Ramos (cell line): ENCODE results near the gene RANBP1.
"Not testable (repeated sequence)": the region's sequence is repeated elsewhere in the genome, so short reads cannot be mapped to it uniquely, and the experiment has no call there.

ENCODE experiments used
- in situ Hi-C: fragments of 300-500 bp; cut with MboI; formaldehyde crosslinking; loops from one replicate; pipeline ENCODE4 v1.14.3; 2022; ENCODE audit warnings: low sequenced_read_pairs; ENCODE audit not compliant: unreplicated experiment

The RANBP1 gene

DNA sequence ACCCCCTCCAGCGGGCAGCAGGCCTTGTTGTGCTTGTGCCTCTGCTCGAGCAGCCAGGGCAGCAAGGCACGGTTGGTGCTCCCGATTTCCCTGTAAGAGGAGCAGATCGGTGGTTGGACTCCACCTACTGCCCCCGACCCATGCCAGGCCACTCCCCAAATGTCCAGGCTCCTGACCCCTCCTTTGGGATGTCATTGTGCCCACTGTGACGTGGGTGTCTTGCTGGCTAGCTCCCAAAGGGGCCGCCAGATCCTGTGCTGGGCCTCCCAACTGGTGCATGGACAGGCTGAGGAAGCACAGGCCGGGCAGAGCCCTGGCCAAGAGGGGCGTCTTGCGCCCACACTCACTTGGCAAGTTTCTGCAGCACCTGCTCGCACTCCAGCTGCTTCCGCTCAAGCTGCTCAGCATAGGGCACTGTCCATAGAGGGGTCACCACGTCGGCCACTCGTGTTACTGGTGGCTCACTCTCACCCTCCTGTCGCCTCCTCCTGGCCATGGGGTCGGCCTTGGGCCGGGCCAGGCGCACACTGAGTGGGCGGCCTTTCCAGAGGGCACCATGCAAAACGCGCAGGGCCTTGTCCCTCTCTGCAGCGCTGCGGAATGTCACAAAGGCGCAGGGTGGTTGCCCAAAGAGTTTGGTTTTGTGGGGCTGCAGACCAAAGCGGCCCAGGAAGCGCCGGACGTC is at the start of gene RANBP1:
TSS of gene RANBP1 (plus strand) at position 414 of the 685 bp plus-strand sequence. CDS start at position 495, 81 bp downstream.
- in situ Hi-C loops: loop anchor here (5.0 kb wide), 1 partner anchor 144 kb away; no protein-coding TSS in a partner anchor

GRCh38 chr22:20066617-20067383 is 49.1 kb upstream of the RANBP1 start:
- in situ Hi-C loops: no loop called here

GRCh38 chr22:20067384-20067682 is 48.6 kb upstream of the RANBP1 start:
- in situ Hi-C loops: not testable (repeated sequence)

- in situ Hi-C loops: no loop called here
Measured at GRCh38 chr22:20068640-20069039, 47.3 kb upstream of the RANBP1 start.

DNA sequence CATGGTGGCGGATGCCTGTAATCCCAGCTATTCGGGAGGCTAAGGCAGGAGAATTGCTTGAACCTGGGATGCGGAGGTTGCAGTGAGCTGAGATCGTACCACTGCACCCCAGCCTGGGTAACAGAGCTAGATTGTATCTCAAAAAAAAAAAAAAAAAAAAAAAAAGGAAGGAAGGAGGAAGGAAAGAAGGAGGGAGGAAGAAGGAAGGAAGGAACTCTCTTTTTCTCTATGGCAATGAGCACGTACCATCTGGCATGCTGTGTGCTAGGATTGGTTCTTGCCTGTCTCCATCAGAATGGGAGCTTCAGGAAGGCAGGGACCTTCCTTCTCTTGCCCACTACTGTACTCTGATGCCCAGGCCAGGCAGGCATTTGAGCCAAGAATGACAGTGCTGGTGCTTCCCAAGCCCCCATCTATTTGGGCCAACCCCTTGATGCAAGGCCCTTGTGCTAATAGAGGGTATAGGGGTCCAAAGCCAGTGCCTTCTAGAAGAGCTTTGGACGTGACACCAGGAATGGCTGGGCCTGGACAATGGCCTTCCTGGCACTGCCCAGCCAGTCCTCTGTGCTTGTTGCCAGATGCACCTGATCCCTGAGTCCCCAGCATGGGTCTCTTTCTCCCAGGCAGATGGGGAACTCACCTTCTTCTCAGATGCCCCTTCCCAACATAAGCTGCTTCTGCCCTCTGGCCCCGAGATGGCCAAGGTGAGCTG is 46.4 kb upstream of the RANBP1 start:
- in situ Hi-C loops: no loop called here

GRCh38 chr22:20071524-20071972 is 44.4 kb upstream of the RANBP1 start:
- in situ Hi-C loops: no loop called here

GRCh38 chr22:20076627-20077172 is 39.2 kb upstream of the RANBP1 start:
- in situ Hi-C loops: no loop called here

GRCh38 chr22:20079745-20080444 is 36.0 kb upstream of the RANBP1 start, which contains the start of gene DGCR8:
DGCR8 (plus strand) TSS chr22:20080241; CDS start chr22:20085964, 5,723 bp downstream.
- in situ Hi-C loops: no loop called here

- in situ Hi-C loops: no loop called here
Measured at GRCh38 chr22:20080445-20080775, 35.5 kb upstream of the RANBP1 start.

- in situ Hi-C loops: no loop called here
Measured at GRCh38 chr22:20080776-20081654, 34.9 kb upstream of the RANBP1 start.

DNA sequence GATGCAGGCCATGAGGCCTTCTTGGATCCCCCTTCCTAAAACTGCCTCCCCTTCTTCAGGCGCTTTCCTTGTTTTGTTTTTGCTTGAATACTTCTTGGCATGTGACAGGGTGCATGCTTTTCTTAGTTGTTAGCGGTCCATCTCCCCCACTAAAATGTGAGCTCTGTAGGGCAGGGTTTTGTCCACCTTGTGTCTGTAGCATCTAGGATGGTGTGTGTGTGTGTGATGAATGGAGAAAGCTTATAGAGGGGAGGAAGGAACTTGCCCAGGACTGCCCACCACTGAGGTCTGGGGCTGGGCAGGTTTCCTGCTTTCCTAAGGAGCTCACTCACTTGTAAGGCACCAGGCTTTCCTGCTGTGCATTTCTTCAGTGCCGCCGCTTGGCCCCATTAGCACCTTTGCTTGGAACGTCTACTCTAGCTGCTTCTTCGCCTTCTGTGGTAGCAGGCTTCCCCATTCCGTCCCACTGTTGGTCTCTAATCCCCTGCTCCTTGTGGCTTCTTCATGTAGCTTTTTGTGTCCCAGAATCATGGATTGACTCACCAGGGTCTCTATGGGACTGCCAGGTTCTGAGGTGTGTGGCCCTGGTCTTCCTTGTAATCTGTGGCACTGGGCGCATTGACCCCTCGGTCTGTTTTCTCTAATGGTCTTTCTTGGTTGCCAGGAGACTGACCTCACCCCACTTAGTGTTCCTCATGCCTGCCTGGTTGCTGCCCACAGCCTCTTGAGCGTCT is 32.6 kb upstream of the RANBP1 start:
- in situ Hi-C loops: no loop called here

GRCh38 chr22:20083891-20084546 is 31.9 kb upstream of the RANBP1 start:
- in situ Hi-C loops: no loop called here

- in situ Hi-C loops: no loop called here
Measured at GRCh38 chr22:20084547-20085413, 31.1 kb upstream of the RANBP1 start.

DNA sequence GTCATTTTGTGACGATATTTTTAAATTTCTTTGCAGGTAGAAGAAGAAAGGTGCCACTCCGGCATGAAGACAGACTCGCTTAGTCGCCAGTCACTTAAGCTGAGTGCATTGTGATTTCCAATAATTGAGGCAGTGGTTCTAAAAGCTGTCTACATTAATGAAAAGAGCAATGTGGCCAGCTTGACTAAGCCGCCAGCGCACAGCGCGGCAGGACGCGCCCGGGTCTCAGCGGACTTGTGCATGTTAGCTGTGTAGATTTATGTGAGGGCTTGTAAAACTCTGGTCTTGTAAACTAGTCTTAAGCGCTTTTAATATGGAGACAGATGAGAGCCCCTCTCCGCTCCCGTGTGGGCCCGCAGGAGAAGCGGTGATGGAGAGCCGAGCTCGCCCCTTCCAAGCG is 30.3 kb upstream of the RANBP1 start:
- in situ Hi-C loops: no loop called here

- in situ Hi-C loops: no loop called here
Measured at GRCh38 chr22:20086101-20086599, 29.8 kb upstream of the RANBP1 start.

- in situ Hi-C loops: no loop called here
Measured at GRCh38 chr22:20086763-20087162, 29.1 kb upstream of the RANBP1 start.
